ENCODE measurements around the gene OVAAL.
"Not testable (repeated sequence)": the region's sequence is repeated elsewhere in the genome, so short reads cannot be mapped to it uniquely, and the experiment has no call there.

Gene OVAAL

DNA sequence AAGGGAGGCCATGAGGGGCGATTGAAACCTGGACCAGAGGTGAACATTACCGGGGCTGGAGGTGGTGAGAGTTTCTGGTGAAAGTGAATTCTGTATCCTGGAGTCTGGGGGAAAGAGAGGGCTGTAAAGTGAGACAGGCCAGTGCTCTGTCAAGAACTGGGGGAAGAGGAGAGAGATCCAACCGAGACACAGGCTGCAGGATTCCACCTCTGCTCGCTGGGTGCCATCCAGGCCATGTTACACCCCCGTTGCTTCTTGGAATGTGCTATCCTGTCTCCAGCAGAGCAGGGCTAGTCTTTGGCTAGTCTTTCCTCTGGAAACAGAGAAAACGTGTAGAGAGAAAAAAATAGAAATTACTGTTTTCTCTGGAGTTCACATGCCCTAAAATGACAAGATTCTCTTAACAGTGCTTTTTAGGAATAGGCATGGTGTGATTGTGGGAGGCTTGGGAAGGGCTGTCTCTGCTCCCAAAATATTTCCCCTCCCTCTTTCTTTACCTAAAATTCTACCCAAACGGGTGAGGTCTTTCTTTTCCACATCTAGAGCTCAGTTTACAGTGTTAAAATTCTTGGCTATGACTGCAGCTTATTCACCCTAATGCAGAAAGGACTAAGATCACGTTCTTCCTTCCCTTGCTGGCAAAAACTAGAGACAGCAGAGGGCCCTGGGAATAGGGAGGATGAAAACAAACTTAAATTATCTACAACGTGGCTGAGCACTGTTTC lies 16.5 kb upstream of the OVAAL start:
- no peak for DNase-seq

DNA sequence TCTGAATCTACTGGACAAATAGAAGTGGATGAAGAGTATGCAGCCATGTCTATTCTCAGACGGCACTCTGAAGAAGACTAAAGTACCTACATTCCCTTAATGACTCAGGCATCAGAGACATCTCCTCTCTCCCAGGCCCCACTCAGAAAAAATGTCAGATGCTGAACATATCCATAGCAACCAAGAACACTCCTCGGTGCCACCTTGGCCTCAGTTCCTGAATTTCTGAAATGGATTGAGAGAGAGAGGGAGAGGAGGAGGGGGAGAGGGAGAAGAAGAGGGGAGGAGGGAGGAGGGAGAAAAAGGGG lies 16.0 kb upstream of the OVAAL start:
- DNase-seq = no peak

DNA sequence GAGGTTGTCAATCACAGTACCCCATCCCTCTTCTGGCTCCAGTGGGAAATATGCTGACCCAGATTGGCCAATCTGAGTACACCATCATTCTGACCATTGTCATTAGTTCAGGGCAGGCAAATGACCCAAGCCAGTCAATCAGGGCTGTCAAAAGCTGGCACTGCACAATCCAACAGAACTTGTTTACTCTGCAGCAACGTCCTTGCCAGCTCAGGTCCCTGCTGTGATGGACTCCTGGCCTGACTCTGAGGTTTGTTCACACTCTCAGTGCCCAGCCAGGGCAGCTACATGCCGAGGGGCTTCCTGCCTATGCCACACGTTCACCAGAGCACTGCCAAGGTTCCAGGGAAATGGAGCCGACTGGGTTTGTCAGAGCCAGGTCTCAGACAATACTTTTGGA lies 14.7 kb upstream of the OVAAL start:
- DNase-seq = no peak

DNA sequence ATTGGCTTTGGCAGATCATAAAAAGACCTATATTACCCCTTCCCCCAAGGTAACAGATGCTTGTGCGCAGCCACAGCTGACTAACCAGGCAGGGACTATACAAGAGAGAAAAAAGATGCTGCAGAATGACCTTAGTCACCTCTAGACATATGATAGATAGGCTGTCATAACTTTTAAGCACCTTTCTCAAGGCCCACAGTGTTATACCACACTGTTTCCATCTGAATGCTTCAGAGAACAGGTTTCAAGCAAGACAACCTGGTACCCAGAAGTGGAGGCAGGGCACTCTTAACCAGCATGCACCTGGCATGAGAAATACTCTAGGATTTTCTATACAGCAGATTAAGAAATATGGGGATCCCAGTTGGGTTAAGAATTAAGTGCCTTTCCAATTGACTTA lies 12.8 kb upstream of the OVAAL start:
- DNase-seq = no peak

DNA sequence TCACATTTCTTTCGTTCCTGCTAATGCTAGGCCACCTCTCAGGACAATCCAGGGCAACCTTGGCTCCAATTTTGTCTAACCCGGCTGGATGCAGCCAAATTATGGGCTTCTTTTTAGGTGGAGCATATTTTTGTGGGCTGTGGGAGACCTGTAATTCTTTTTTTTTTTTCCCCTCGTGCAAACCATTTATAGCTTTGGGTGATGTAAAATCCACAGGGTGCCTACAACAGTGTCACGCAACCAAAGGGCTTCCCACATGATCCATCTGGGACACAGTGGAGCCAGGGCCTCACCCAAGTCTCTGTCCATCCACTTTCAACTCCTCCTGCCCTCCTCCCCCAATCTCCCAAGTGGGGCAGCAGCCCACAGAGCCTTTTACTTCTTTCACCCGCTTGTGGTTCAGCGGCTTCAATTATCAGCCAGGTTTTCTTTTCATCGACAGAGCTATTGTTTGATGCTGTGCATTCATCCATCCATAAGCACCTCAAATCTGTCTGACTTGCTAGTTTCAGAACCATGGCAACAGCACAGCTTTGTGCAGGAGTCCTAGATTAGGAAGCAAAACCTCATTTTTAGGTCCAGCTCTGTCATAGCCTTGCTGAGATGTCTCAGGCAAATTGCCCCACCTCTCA lies 10.0 kb upstream of the OVAAL start:
- no peak for DNase-seq

DNA sequence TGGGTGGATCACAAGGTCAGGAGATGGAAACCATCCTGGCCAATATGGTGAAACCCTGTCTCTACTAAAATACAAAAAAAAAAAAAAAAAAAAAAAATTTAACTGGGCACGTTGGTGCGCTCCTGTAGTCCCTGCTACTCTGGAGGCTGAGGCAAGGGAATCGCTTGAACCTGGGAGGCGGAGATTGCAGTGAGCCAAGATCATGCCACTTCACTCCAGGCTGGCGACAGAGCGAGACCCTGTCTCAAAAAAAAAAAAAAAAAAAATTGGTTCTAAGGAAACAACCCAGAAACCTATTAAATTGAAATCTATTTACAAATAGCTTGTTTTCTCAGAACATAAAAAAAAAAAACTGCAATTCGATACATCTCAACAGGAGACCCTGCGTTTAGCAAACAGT lies 9.0 kb upstream of the OVAAL start:
- DNase-seq = not testable (repeated sequence)

DNA sequence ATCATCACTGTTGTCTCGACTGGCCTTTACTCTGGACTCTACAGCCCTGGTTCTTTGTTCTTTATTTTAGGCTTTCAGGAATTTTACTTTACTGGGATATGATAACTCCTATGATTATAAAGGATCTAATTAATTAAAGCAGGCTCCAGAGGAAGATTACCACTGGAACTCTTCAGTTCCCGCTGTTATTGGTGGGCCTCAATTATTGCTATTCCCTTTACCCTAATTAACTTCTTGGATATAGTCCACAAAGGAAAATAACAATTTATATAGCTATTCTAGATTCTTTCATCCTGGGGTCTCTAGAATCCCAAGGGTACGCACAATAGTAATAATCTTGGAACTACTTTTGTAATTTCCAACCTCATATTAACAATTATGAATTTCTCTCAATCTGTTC lies 8.5 kb upstream of the OVAAL start:
- no peak for DNase-seq

DNA sequence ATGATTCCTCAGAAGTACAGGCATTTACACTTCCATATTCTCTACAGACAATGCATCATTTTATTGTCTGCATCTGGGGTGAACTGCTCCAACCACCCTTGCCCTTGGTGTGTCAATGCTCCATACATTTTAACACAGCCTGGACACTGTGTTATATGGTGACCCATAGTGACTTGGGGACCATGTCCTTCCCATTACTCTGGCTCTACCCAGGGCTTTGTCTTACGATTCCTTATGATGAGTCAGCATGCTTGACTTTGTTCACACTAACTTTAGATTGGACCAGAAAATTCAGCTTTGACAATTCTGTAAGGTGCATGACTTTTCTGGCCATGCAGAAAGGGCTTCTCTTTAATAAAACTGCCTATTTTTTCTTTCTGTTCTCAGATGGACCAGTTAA lies 6.8 kb upstream of the OVAAL start:
- no peak for DNase-seq

DNA sequence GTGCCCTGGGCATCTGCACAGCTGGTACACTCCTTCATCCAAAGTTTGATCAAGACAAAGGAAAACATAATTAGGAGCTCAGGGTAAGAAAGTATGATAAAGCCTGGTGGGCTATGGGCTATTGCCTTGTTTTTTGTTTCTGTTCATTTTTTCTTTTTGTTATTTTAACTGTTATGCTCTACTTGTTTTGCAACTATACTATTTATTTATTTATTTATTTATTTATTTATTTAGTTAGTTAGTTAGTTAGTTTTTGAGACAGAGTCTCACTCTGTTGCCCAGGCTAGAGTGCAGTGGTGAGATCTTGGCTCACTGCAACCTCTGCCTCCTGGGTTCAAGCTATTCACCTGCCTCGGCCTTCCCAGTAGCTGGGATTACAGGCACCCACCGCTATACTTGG lies 5.7 kb upstream of the OVAAL start:
- DNase-seq = not testable (repeated sequence)

DNA sequence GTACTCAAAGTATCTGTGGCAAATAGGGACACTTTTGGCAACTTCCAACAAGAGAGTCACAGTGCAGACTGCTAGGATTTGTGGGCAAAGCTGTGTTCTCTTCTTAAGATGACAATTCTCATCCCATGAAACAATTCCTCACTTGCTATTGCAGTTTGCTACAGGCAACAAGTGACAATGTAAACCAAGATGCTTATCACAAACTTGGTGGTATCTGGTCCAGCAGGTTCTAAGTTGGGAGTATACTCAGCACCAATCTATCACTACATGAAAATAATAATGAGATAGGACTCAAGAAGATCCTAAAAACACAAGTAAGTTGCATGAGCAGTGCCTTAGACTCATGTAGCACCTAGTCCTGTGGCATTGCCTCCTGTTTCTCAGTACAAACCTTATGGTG lies 3.4 kb upstream of the OVAAL start:
- no peak for DNase-seq

DNA sequence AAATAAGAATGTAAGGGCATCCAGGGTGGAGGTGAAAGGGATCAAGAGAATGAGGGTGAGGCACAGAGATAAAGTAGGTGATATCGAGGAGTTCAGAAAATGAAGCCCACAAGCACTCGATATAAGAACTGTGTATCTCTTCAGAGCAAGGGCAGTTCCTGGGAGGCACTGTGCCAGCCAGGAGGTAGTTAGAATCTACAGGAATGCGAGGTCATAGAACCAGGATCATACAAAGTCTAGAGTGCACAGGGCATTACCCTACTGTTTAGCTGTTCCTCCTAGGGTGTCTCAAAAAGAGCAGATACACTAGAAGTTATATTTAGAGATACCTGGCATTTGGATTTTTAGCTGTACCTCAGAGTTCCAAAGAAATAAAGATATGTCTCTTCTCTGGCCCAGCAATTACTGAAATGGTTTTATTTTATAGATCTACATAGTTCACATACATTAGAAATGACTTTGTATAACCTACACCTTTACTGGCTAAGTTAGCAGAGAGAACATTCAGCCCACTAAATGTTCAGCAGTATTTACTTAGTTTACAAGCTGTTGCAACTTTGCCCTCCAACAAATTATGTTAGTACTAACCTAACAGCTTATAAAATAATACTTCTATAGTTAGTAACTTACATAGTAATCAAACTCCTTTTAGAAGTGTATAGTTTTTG lies 1.6 kb downstream of the OVAAL start:
- DNase-seq = no peak

DNA sequence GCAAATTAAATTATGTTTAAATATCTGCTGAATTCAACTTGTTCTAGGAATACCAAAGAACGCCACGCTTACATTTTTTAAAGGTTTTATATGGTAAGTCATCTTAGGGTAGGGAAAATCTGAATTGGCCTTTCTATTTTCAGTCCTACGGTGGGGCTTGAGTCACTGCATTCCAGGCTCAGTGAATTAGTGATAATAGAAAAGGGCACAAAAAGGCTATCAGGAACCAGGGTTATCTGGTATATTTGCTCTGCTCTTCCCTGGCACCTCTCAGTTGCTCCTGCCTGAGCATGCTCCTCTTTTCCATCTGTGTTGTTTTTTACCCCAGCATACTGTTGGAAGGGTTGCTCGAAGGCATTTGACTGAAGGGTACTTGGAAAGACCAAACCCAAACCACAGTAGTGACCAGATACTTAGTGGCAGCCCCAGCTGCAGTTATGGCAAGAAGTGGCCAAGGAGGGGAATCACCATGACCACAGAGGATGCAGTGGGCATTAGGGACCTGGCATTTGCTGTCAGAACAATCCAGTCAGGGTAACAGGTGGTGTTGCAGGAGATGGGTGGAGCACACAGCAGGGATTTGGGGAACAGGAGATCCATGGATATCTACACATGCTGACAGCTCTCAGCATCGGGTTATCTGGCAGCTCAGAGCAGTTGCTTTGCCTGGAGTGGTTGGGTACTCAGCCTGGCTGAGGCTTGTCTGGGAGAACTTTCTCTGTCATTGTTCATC lies 2.3 kb downstream of the OVAAL start:
- DNase-seq = no peak

DNA sequence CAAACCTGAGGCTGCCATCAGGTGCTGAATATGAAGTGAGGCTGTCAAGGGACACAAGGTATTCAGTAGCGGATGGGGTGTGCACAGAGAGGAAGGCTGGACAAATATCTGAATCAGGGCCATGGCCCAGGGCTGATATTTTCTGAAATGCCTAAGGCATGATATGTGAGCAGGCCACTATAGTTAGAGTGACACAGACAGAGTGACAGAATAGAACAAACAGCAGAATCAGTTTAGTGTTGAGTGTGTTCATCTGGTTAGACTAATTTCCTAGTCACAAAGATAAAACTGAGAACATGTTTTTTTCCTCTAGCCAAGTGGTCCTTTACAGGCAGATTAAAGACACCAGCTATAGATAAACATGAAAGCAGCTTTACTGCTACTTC lies 3.9 kb downstream of the OVAAL start:
- no peak for DNase-seq

DNA sequence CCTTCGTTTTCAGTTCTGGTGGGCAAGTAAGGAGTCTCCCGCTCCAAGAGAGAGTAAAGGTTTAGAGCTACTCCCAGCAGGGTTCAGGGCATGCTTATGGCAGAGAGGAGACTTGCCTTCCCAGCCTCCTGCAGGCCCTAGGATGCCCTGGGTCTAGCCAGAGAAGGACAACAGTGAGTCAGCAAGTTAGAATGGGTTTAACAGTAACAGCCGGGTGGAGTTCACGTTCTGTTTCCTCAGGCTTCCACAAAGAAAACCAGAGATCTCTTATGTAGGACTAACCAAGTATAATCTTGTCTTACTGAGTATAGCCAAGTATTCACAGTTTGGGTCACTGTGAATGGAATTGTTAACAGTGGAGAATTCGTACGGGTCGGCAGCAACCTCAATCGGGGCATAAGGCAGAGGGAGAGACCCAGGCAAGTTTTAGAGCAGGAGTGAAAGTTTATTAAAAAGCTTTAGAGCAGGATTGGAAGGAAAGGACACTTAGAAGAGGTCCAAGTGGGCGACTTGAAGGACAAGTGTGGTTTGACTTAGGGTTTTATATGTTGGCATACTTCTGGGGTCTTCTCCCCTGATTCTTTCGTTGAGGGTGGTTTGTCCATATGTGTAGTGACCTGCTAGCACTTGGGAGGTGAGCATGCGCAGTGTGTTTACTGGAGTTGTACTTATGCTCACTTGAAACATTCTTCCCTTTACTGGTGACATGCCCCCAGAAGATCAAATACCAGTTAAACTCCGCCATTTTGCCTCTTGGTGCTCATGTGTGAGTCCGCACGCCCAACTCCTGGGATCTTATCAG lies 4.5 kb downstream of the OVAAL start:
- DNase-seq = peak in 1 of 2 donors; percentile 24

DNA sequence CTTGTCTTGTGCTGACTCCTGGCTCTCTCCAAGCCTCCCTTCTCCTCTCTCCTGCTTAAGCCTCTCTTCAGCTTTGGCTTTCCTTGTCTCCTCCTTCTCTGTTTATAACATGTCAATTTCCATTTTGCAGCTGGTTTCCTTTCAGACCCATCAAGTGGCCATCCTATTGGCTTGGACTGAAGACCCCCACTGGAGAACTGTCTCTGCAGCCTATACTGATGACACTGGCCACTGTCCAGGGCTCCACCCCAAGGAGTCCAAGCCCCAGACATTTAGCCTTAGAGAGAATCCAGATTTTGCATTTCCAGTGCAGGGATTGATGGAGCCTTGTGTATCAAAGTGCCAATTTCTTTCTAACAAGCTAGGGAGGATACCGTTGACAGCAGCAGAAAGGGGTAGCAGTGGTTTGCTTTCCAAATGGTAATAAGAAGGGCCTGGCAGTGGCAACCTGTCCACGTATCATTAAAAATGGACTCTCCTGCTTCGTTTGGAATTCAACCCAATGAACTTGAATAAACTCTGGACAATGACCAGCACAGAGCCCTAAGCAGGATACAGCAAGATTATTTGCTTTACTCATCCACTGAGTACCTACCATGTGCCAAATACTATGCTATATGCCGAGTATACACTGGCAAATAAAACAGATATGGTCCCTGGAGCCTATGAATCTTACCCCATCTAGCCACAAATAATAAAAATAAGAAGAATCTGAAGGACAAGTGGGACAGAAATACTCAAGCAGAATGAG lies 6.5 kb downstream of the OVAAL start:
- no peak for DNase-seq

DNA sequence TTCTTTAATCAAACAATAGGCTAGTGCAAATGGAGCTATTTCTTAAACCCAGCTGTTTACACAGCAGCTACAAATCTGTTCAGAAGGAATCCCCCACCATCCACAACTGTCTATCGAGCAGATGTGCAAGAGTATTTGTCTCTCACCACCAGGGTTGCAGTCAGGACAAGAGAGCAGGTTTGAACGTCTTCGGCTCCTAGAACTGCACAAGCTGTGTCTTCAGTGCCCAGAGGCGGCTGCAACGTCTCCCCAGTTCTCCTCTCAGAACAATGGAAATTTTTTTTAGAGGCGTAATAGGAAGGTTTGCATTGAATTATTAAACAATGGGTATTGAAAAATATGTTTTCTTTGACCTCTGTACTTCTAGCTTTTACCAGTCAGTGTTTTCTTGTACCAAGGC lies 7.3 kb downstream of the OVAAL start:
- DNase-seq = no peak

DNA sequence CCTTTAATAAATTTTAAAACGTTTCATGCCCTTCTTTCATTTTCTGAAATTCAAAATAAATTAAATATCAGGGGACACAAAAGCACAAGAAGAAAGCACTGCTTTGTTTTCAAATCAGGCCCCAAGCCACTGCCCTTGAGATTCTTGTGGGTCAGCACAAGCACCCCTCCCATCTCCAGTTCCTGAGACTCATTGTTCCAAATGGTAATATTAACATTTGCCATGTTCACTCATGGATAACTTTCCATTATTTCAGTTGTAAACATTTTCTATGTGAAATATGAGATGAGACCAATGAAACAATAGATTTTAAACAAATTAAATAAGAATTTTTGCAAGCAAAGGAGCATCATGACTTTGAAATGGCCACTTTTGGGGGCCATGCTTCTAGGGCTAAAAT lies 7.7 kb downstream of the OVAAL start:
- no peak for DNase-seq

DNA sequence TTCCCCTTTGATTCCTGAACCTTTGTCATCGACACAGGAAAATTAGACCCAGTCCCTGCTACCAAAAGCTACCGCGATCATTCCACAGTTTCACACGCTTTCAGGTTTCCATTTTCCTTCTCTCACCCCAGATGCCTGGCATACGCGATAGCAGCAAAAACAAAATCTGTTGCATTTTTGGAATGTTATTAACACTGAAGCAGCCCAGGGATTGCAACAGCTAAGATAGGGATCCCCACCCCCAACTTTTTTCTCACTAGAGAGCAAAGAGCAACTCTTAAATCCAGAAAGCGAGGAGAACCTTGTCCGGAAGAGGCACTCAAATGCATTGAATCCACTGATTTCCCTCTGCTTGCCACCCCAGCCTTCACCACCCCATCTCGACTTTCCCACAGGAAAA lies 8.9 kb downstream of the OVAAL start:
- no peak for DNase-seq

DNA sequence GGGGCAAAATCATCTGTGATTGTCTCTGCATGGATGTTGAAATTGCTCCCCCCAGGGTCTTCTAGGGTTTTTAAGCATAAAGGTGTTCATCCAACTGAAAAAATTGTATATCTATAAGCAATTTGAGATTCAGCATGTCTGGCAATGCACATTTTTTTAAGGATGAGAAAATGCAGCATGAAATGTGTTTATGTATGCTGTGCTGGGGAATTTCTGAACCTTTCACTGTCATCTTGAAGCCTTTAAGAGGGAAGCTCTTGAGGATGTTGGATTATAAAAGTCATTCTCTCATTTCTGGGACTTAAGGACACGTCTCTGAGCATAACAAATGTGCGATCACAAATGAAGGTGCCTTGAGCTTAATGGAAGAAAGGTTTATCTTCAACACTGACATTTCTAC lies 9.4 kb downstream of the OVAAL start:
- DNase-seq = no peak

DNA sequence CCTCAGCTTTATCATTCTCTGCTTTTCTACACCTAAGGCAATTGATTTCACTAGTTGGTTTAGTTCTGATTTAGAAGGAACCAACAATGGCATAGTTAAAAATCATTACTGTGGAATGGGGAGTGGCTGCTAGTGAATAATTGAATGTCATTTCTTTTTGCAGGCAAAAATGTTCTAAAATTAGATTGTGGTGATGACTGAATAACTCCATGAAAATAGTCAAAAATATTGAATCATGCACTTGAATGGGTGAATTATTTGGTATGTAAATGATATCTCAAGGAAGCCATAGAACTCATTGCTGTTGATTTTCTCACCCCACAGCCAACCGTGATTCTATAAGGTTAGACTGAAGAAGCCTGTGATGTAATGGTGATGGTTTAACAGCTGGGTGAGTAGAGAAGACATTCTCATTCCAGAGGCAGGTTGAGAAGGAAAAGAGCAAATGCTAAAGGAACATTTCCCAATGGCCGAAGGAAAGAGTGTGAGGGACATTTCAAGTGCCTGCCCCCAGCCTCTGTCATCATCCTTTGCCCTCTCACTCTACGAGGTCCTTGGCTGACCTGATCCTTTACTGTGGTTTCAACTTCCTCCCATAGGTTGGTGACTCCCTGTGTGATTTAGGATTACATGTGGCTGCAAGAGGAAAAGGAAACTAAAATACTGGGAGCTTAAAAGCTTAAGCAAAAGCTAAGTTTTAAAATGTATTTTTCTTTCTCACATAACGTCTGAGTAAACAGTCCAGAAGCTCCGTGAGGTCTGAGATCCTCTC lies 12.5 kb downstream of the OVAAL start:
- no peak for DNase-seq

DNA sequence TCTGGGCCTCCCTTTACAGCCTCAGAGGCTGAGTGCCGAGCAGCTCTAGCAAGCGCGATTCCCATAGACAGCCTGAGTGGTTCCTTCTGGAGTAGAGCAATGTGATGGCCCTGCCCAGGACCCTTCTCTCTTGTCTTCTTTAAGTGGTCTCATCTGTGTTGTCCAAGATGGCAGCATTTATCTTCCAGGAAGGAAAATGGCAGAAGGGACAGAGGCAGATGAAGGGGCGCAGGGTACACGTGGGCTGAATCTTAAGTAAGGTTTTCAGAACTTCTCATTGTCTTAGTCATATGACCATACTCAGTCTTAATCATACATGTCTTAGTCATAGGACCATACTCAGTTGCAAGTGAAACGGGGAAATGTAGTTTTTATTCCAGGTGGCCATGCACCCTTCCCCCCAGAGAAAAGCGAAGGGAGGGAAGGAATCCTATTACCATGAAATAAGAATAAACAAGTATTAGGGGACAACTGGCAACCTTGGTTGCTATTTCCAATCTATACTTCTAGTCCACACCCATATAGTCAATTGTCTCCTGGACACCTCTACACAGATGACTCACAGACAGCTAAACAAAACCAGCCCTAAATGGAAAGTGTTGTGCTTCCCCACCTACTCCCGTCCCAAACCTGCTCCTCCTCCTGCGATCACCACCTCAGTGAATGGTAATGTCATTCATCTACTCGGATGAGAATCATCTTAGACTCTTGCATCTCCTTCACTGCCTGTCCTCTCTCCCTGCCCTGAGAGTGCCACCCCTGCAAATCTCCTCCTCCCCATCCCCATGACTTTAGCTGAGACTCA lies 13.3 kb downstream of the OVAAL start:
- DNase-seq = no peak
